K562 (cell line): ENCODE results near the gene RGMA. TPM values are rescaled to one million over a fixed set of nuclear protein-coding genes. Genes with fewer than 3 reads are reported as not detected.

ENCODE experiments used
- ATAC-seq: fragments of 200-7000 bp; cut with Tn5 transposase; 3 replicates; pipeline ENCODE4 v1.9.1; 2020; ENCODE audit warnings: moderate library complexity
- BruUV-seq: library from RNA; stranded (reverse); fragments of 400-500 nt; replicated peaks from 2 replicates; lab custom pipeline; 2021; lab: Mats Ljungman, UMichigan
- CTCF ChIA-PET: fragments of 300-600 bp; formaldehyde crosslinking; extraction: SDS; loops from one replicate; lab custom pipeline; 2021; ENCODE audit warnings: low intra/inter-chr PET ratio; lab: Yijun Ruan, JAX
- POLR2A ChIA-PET: fragments of 300-600, 350-650 bp; sonication (Branson Sonifier 250); formaldehyde crosslinking; extraction: SDS; loops from one replicate; lab custom pipeline; 2021; ENCODE audit warnings: antibody characterized with exemption, inconsistent platforms; lab: Yijun Ruan, JAX
- DNase-seq, 4 experiments: peaks; one replicate each; pipeline versions ENCODE4 v3.0.0 to v3.0.0-alpha.2; 2011 to 2018; ENCODE audit warnings: low spot score in 3 of 4, mixed read lengths in 3 of 4; ENCODE audit errors: extremely low read depth in 1 of 4
- FAIRE-seq: peaks from 2 replicates; lab custom pipeline; 2011; peaks lifted over from hg19 to GRCh38; lab: Jason Lieb, UNC
- H2AFZ ChIP-seq: 2 replicates; pipeline ENCODE4 v1.6.0; 2011; ENCODE audit warnings: low read depth, low read length, control low read depth, inconsistent platforms
- H3K27ac ChIP-seq: fragments of 200-600 bp; 3 replicates; pipeline ENCODE4 v1.8.0; 2011; ENCODE audit warnings: low read depth, mild to moderate bottlenecking, control low read depth, inconsistent platforms, low read length, moderate library complexity, mixed read lengths; ENCODE audit errors: extremely low read depth
- H3K27me3 ChIP-seq, 2 experiments: fragments of 300-600 bp in 1 of 2; 2 replicates in 1 of 2; 3 replicates in 1 of 2; pipeline versions ENCODE4 v1.6.0 to v1.8.0; 2011; ENCODE audit warnings: inconsistent platforms in 2 of 2, low read length in 2 of 2, mild to moderate bottlenecking in 1 of 2, mixed read lengths in 1 of 2, moderate library complexity in 1 of 2; ENCODE audit not compliant: control insufficient read depth in 2 of 2, insufficient read depth in 2 of 2
- H3K36me3 ChIP-seq: fragments of 300-600 bp; 3 replicates; pipeline ENCODE4 v1.8.0; 2011; ENCODE audit warnings: mild to moderate bottlenecking, low read length, inconsistent platforms; ENCODE audit not compliant: control insufficient read depth, insufficient read depth
- H3K4me1 ChIP-seq, 2 experiments: fragments of 200-600 bp in 1 of 2; replicated peaks in 1 of 2; 2 replicates in 1 of 2; 3 replicates in 1 of 2; pipeline versions ENCODE4 v1.5.1 to v1.8.0; 2011; ENCODE audit warnings: inconsistent platforms in 2 of 2, low read length in 2 of 2, mild to moderate bottlenecking in 1 of 2, mixed read lengths in 1 of 2, moderate library complexity in 1 of 2; ENCODE audit not compliant: control insufficient read depth in 2 of 2, insufficient read depth in 2 of 2
- H3K4me2 ChIP-seq: 2 replicates; pipeline ENCODE4 v1.6.1; 2011; ENCODE audit warnings: low read length, control low read depth, inconsistent platforms, mixed read lengths; ENCODE audit not compliant: insufficient read depth
- H3K4me3 ChIP-seq: fragments of 200-600 bp; sonication (generic), shearing (Covaris generic); 2 replicates; pipeline ENCODE4 v1.5.1; 2016; ENCODE audit warnings: control low read depth, inconsistent platforms
- H3K79me2 ChIP-seq: fragments of 200-600 bp; 3 replicates; pipeline ENCODE4 v1.8.0; 2011; ENCODE audit warnings: low read length, inconsistent platforms; ENCODE audit not compliant: control insufficient read depth, insufficient read depth
- H3K9ac ChIP-seq, 2 experiments: 2 replicates each; pipeline versions ENCODE4 v1.6.0 to v1.6.1; 2011; ENCODE audit warnings: low read depth in 2 of 2, low read length in 2 of 2, control low read depth in 1 of 2, inconsistent platforms in 1 of 2, mild to moderate bottlenecking in 1 of 2, mixed read lengths in 1 of 2; ENCODE audit not compliant: insufficient read depth in 1 of 2
- H3K9me1 ChIP-seq: one replicate; pipeline ENCODE4 v1.6.0; 2011; ENCODE audit warnings: inconsistent platforms, mild to moderate bottlenecking, low read length, moderate library complexity; ENCODE audit not compliant: control insufficient read depth, insufficient read depth
- H3K9me3 ChIP-seq: replicated peaks from 2 replicates; pipeline ENCODE4 v1.5.1; 2011; ENCODE audit warnings: low read depth, low read length, inconsistent platforms; ENCODE audit not compliant: control insufficient read depth, insufficient read depth
- H4K20me1 ChIP-seq: replicated peaks from 2 replicates; pipeline ENCODE4 v1.6.1; 2011; ENCODE audit warnings: low read length, inconsistent platforms, mixed read lengths; ENCODE audit not compliant: control insufficient read depth, insufficient read depth
- ASH1L ChIP-seq: fragments of 450-650 bp; IDR thresholded peaks from 2 replicates; pipeline ENCODE4 v1.6.1; 2018; ENCODE audit warnings: borderline replicate concordance, mild to moderate bottlenecking, low read depth; ENCODE audit not compliant: partially characterized antibody
- ATF3 ChIP-seq, 2 experiments: fragments of 450-650 bp in 1 of 2; sonication (generic) in 1 of 2; formaldehyde crosslinking in 1 of 2; IDR thresholded peaks in 1 of 2; conservative IDR thresholded peaks in 1 of 2; 2 replicates each; pipeline versions ENCODE4 v1.6.1 to v1.8.1; 2016 to 2023; ENCODE audit warnings: mild to moderate bottlenecking in 2 of 2, moderate library complexity in 2 of 2, inconsistent platforms in 1 of 2, missing genetic modification reagents in 1 of 2
- ATF7 ChIP-seq: fragments of 450-650 bp; IDR thresholded peaks from 2 replicates; pipeline ENCODE4 v1.7.1; 2014; ENCODE audit warnings: mild to moderate bottlenecking, moderate library complexity
- BHLHE40 ChIP-seq: IDR thresholded peaks from 2 replicates; pipeline ENCODE4 v1.6.1; 2011; ENCODE audit warnings: low read length, improper control_type of control experiment
- C11orf30 ChIP-seq: fragments of 450-650 bp; IDR thresholded peaks from 2 replicates; pipeline ENCODE4 v1.6.1; 2016; ENCODE audit warnings: low read depth, mild to moderate bottlenecking
- CREM ChIP-seq: IDR thresholded peaks from 2 replicates; pipeline ENCODE4 v1.6.1; 2014; ENCODE audit warnings: antibody characterized with exemption, low read depth
- E2F6 ChIP-seq, 2 experiments: IDR thresholded peaks; 2 replicates each; pipeline ENCODE4 v1.6.1; 2011; ENCODE audit warnings: borderline replicate concordance in 1 of 2, control low read depth in 1 of 2, low read depth in 1 of 2, low read length in 1 of 2, mild to moderate bottlenecking in 1 of 2, mixed read lengths in 1 of 2, moderate library complexity in 1 of 2; ENCODE audit not compliant: insufficient read depth in 1 of 2, insufficient read length in 1 of 2, poor library complexity in 1 of 2, severe bottlenecking in 1 of 2; ENCODE audit errors: extremely low read depth in 1 of 2
- FUS ChIP-seq: fragments of 200-400 bp; formaldehyde crosslinking; optimal IDR thresholded peaks from 2 replicates; pipeline ENCODE3; 2017; ENCODE audit warnings: low read depth, low read length
- L3MBTL2 ChIP-seq: fragments of 450-650 bp; IDR thresholded peaks from 2 replicates; pipeline ENCODE4 v1.6.1; 2016; ENCODE audit warnings: mild to moderate bottlenecking, moderate library complexity
- MAX ChIP-seq: sonication (generic); formaldehyde crosslinking; IDR thresholded peaks from 2 replicates; pipeline ENCODE4 v1.9.0; 2022; ENCODE audit warnings: mild to moderate bottlenecking, missing genetic modification reagents
- NELFE ChIP-seq: IDR thresholded peaks from 2 replicates; pipeline ENCODE4 v1.6.1; 2011; ENCODE audit warnings: mild to moderate bottlenecking; ENCODE audit not compliant: insufficient read depth, insufficient read length
- PHB ChIP-seq: fragments of 250-450 bp; sonication (Bioruptor Pico); IDR thresholded peaks from 2 replicates; pipeline ENCODE4 v1.5.0; 2021
- SMAD1 ChIP-seq: fragments of 150-350 bp; IDR thresholded peaks from 2 replicates; pipeline ENCODE4 v1.6.1; 2014; ENCODE audit warnings: low read length, low read depth; ENCODE audit not compliant: partially characterized antibody
- ZNF316 ChIP-seq: fragments of 450-650 bp; IDR thresholded peaks from 2 replicates; pipeline ENCODE4 v1.6.1; 2016
- WGBS: fragments of 100-300 bp; shearing (Covaris generic); methylation state at CpG from one replicate; pipeline ENCODE4 v1.1.6; 2016; ENCODE audit warnings: low coverage, mixed read lengths; ENCODE audit not compliant: insufficient coverage; ENCODE audit errors: missing lambda C conversion rate; 5-methylcytosine and 5-hydroxymethylcytosine counted together
- in situ Hi-C: fragments of 300-500 bp; cut with MboI; formaldehyde crosslinking; loops from 4 replicates; pipeline ENCODE4 v1.15.0; 2018; ENCODE audit warnings: inconsistent platforms, mixed read lengths
- intact Hi-C: fragments of 100-400 bp; cut with micrococcal nuclease; formaldehyde crosslinking; loops from 2 replicates; pipeline ENCODE4 v1.14.2; 2022
- polyA plus RNA-seq, 8 experiments: library from polyadenylated mRNA; depleted of rRNA in 4 of 8; stranded (reverse) in 5 of 8; unstranded in 3 of 8; fragments of >200 nt; fragmentation: Nextera tagmentation in 2 of 8; fragmentation: Illumina TruSeq in 1 of 8; extraction: Ambion mirVana in 2 of 8; extraction: Trizol in 1 of 8; gene quantifications; 2 replicates each; pipeline versions ENCODE4 v1.2.1 to v1.2.3, GENCODE V29; 2011 to 2014; ENCODE audit warnings: inconsistent platforms in 1 of 8, missing spikeins in 1 of 8
- total RNA-seq, 7 experiments: library from RNA; depleted of rRNA in 6 of 7; stranded (reverse); fragments of >200 nt in 6 of 7; fragmentation: Illumina TruSeq in 2 of 7; extraction: Trizol in 2 of 7; gene quantifications; 2 replicates each; pipeline versions ENCODE4 v1.2.1 to v1.2.3, GENCODE V29; 2011 to 2021; ENCODE audit warnings: low replicate concordance in 1 of 7
- TF ChIP-seq, protein P1 (sequence below): sonication (generic); formaldehyde crosslinking; IDR thresholded peaks from 2 replicates; pipeline ENCODE4 v1.5.0; 2020; ENCODE audit warnings: missing genetic modification reagents
- TF ChIP-seq, protein P2 (sequence below): sonication (generic); formaldehyde crosslinking; IDR thresholded peaks from 2 replicates; pipeline ENCODE4 v1.9.0; 2022; ENCODE audit warnings: mild to moderate bottlenecking, missing genetic modification reagents

Gene RGMA
- total and polyA plus RNA-seq, 9 of the 15 experiments (the other 6 are each of a cell fraction or from before 2014, with no cell fraction given), result 0.03 to 0.05 (median 0.03) TPM; not detected in 6

GRCh38 chr15:93036951-93037819, 51.8 kb downstream of the RGMA start:
- H2AFZ ChIP-seq, result peak overlapping the region; percentile 91
- H3K4me1 ChIP-seq, result peaks cover 10 to 20% of the 10 kb centered on the region in 2 experiments; a peak in 4 of 5 replicates
- H4K20me1 ChIP-seq, result no peaks in the 10 kb centered on the region; the same call in 1 of the 2 replicates
- no peaks in the 10 kb centered on the region for H3K36me3 ChIP-seq
- WGBS, result 11% methylated on average over 29 of the region's 29 CpGs
- in situ Hi-C loops (loop anchor here (5.0 to 25.0 kb wide), 2 partner anchors 1085 to 1275 kb away; no protein-coding TSS in a partner anchor), intact Hi-C loops (loop anchor here (2.0 to 10.0 kb wide), 2 partner anchors 16 to 242 kb away; no protein-coding TSS in a partner anchor)
- DNase-seq (peak in 2 of 4 experiments; percentile 34 to 41), ATAC-seq (peak; percentile 54), FAIRE-seq (no peak)
- ChIA-PET POLR2A (interaction anchor here (0.6 to 1.5 kb wide), 6 partner anchors 8 to 303 kb away, joined by 3 to 6 read pairs (median 3); no protein-coding TSS in a partner anchor), CTCF (no interaction called here)
- peaks cover 5% of the 10 kb centered on the region for H3K9me1 ChIP-seq
- no TSS peak for BruUV-seq
- H3K9me3 ChIP-seq, result no peaks in the 10 kb centered on the region
- peaks cover 9 to 38% of the 10 kb centered on the region in 2 experiments for H3K27me3 ChIP-seq
- no peak overlapping the region for H3K4me3 ChIP-seq
- 0 out of 2 replicates have a peak overlapping the region, but pooled peaks have one; percentile 26 for H3K4me2 ChIP-seq
- H3K27ac ChIP-seq, result no peak overlapping the region
- 0 out of 4 replicates have a peak overlapping the region, but pooled peaks of 1 of the 2 experiments have one; percentile 1 for H3K9ac ChIP-seq
- no peaks in the 10 kb centered on the region for H3K79me2 ChIP-seq
- no peak for TF ChIP-seq ASH1L
- TF ChIP-seq E2F6 (IDR thresholded peaks at IDR 0.05; ENCODE audit: borderline replicate concordance in 1 of 2, extremely low read depth in 1 of 2, insufficient read depth in 1 of 2, insufficient read length in 1 of 2, low read depth in 1 of 2, low read length in 1 of 2, poor library complexity in 1 of 2, severe bottlenecking in 1 of 2), result peak in 1 of 2 experiments; percentile 48
- TF ChIP-seq, protein P1, sequence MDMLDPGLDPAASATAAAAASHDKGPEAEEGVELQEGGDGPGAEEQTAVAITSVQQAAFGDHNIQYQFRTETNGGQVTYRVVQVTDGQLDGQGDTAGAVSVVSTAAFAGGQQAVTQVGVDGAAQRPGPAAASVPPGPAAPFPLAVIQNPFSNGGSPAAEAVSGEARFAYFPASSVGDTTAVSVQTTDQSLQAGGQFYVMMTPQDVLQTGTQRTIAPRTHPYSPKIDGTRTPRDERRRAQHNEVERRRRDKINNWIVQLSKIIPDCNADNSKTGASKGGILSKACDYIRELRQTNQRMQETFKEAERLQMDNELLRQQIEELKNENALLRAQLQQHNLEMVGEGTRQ (CRISPR knock-in tag), result peak; percentile 29; the same call in 1 of the 2 replicates
- peak; percentile 54 for TF ChIP-seq ZNF316
- peak; percentile 48 for TF ChIP-seq BHLHE40
- TF ChIP-seq, protein P2, sequence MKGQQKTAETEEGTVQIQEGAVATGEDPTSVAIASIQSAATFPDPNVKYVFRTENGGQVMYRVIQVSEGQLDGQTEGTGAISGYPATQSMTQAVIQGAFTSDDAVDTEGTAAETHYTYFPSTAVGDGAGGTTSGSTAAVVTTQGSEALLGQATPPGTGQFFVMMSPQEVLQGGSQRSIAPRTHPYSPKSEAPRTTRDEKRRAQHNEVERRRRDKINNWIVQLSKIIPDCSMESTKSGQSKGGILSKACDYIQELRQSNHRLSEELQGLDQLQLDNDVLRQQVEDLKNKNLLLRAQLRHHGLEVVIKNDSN (CRISPR knock-in tag), result peak; percentile 68
- peak; percentile 48; the same call in 1 of the 2 replicates for TF ChIP-seq ATF3 (IDR thresholded peaks at IDR 0.05)
- TF ChIP-seq ATF3 (CRISPR knock-in tag; conservative IDR thresholded peaks at IDR 0.05), result no peak
- TF ChIP-seq CREM, result 0 out of 2 replicates have a peak, but pooled peaks have one; percentile 6
- 0 out of 2 replicates have a peak, but pooled peaks have one; percentile 20 for TF ChIP-seq ATF7
- no peak for TF ChIP-seq NELFE
- peak; percentile 61 for TF ChIP-seq MAX (CRISPR knock-in tag)
- no peak for TF ChIP-seq FUS
- no peak for TF ChIP-seq PHB
- peak; percentile 55; the same call in 1 of the 2 replicates for TF ChIP-seq C11orf30
- TF ChIP-seq L3MBTL2, result peak; percentile 44; the same call in 1 of the 2 replicates
- no peak for TF ChIP-seq SMAD1
